Measurements from ENCODE around the gene NR1H4.

DNA sequence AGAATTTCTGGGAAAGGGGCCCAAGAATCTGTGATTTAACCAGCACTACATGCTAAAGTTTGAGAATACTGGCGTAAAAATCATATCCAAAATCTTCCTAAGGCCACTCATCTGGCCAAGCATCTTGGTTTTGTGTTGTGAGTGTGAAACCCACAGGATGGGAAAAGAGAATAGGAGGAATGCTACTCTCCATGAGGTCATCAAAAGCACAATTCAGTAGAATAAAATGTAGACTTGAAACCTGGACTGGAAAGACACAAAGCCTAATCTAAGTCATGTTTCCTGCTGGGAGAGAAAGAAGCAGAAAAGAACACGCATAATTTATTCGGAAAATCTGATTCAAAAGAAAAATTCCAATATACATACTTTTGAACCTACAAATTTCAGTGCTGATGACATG lies 42.3 kb downstream of the NR1H4 start:
- TF ChIP-seq EP300 (IDR thresholded peaks at IDR 0.05) (no peak), POLR2A (IDR thresholded peaks at IDR 0.05) (no peak)
- TF ChIP-seq, protein P1, sequence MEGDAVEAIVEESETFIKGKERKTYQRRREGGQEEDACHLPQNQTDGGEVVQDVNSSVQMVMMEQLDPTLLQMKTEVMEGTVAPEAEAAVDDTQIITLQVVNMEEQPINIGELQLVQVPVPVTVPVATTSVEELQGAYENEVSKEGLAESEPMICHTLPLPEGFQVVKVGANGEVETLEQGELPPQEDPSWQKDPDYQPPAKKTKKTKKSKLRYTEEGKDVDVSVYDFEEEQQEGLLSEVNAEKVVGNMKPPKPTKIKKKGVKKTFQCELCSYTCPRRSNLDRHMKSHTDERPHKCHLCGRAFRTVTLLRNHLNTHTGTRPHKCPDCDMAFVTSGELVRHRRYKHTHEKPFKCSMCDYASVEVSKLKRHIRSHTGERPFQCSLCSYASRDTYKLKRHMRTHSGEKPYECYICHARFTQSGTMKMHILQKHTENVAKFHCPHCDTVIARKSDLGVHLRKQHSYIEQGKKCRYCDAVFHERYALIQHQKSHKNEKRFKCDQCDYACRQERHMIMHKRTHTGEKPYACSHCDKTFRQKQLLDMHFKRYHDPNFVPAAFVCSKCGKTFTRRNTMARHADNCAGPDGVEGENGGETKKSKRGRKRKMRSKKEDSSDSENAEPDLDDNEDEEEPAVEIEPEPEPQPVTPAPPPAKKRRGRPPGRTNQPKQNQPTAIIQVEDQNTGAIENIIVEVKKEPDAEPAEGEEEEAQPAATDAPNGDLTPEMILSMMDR (IDR thresholded peaks at IDR 0.05): no peak
